ENCODE results near the gene SNX2.
A peak's percentile ranks its signal among the peaks of the same experiment; 100 is the strongest.
"Not testable (repeated sequence)": the region's sequence is repeated elsewhere in the genome, so short reads cannot be mapped to it uniquely, and the experiment has no call there.

SNX2 gene, protein sequence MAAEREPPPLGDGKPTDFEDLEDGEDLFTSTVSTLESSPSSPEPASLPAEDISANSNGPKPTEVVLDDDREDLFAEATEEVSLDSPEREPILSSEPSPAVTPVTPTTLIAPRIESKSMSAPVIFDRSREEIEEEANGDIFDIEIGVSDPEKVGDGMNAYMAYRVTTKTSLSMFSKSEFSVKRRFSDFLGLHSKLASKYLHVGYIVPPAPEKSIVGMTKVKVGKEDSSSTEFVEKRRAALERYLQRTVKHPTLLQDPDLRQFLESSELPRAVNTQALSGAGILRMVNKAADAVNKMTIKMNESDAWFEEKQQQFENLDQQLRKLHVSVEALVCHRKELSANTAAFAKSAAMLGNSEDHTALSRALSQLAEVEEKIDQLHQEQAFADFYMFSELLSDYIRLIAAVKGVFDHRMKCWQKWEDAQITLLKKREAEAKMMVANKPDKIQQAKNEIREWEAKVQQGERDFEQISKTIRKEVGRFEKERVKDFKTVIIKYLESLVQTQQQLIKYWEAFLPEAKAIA

DNA sequence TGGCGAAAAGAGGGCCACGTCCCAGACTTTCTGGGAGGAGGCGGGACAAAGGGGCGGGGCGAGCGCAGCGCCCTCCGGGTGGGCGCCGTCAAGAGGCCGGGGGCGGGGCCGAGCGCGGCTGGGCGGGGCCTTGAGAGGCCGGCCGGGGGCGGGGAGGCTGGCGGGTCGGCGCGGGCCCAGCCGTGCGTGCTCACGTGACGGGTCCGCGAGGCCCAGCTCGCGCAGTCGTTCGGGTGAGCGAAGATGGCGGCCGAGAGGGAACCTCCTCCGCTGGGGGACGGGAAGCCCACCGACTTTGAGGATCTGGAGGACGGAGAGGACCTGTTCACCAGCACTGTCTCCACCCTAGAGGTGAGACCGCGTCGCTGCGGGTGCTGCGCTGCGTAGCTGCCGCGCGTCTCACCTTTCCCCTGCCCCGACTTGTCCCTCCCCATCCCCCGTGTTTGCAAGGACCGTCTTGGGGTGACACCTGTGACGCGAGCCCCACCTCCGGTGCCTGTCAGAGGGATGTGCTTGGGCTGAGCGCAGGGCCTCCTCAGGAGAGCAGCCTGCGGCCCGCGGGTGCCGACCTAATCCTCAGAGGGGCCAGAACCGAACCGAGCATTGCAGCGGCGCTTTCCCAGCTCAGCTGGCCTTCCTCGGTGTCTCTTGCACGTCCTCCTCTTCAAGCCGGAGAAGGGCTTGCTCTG, at the start of gene SNX2:
SNX2 (plus strand) TSS at position 220 of the 689 bp plus-strand sequence; CDS start at position 244, 24 bp downstream.
- DNase-seq (ENCODE audit: low read depth in 2 of 2): peak; percentile 79 to 81

DNA sequence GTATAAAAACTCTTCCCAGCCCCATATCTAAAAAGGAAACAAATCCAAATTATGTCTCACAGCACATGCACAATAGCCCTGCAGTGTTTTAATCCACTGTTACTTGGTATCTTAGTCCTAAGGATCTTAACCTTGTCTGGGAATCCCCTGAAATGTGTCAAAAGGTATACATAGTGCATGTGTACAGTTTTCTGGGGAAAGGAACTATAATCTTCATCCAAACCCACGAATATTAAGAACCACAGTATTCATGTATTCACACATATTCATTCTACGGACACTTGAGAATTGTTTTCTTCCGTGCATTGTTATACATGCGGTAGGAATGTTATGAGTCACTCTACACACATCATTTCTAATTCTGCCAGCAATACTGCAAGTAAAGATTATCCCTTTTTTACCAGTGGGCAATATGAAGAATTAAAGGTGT, 47.8 kb upstream of the SNX2 start:
- DNase-seq (ENCODE audit: low read depth in 2 of 2): no peak

DNA sequence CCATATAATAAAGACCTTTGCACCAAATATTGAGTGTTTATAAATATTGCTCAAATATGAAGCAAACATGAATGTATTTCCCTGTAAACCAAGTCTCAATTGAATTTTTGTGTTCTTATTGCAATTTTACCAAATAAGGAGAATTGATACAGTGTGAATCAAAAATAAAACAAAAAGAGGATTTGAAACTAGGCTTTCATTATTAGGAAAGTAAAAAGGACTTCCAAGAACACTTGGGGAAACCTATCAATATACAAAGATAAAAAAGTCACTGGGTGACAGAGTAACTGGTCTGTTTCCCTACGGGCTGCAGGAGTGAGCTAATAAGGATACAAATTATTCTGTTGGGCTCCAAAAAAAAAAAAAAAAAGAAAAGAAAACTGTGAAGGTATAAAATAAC, 44.8 kb upstream of the SNX2 start:
- DNase-seq (ENCODE audit: low read depth in 2 of 2): no peak

DNA sequence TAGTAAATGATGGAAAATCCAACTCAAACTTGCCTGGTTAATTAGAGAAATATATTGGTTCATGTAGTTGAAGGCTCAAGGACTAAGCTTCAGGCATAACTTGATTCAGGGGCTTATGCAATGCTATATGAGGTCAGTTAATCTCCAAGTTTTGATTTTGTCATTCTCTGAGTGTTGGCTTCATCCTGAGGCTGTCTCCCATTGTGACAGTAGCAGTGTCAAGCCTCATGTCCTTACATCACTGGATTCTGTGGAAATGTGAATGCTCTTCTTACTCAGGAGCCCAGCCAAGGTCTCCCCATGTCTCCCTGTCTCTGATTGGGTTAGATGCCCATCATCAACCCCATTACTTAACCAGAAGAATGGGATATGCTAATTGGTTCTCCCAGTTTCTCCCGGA, 44.4 kb upstream of the SNX2 start:
- no peak for DNase-seq (ENCODE audit: low read depth in 2 of 2)

DNA sequence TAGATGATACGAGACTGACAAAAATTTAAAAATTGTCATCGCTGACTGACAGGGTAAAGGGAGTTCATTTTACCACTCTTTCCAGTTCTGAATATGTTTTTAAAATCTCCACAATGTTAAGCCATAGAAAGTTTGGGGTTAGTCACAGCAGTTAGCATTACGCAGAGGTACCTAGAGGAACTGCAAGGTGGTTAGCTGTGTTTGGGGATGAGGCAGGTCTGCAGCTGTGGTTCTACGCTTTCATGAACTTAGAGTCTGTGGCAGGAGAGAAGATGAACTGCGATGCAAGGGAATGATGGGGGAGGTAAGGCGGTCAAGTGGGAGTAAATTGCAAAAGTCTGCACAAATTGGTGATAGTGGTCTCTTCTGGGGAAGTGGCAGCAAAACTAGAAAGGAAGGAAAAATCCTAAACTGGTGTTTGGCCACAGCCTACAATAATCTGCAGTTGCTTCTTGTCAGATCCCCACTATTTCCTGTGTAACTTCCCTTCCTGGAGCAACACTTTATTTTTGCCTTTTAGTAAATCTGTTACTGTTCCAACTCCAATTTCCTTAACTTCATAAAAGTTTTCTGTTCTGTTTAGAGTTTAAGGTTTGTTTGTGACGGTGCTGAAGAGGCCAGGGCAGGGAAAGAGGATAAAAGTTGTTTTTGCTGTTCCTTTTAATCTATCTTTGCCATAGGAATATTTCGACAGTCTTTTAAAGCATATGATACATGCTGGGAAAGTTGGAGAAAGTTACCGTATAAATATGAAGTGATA, 38.6 kb upstream of the SNX2 start:
- no peak for DNase-seq (ENCODE audit: low read depth in 2 of 2)

DNA sequence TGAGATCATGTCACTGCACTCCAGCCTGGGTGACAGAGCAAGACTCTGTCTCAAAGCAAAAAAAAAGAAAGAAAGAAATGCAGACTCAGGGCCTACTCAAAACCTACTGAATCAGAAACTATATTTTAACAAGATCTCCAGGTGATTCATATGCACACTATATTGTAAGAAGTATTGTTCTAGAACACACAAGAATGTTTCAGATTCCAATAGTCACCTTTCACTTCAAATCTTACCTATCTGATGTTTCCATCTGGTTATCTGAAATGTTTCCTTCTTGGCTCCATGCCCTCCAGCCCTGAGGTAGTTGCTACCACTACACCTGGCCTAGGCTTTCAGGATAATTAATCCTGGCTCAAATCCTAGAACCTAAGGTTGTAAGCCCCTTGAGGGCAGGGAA, 36.8 kb upstream of the SNX2 start:
- no peak for DNase-seq (ENCODE audit: low read depth in 2 of 2)

DNA sequence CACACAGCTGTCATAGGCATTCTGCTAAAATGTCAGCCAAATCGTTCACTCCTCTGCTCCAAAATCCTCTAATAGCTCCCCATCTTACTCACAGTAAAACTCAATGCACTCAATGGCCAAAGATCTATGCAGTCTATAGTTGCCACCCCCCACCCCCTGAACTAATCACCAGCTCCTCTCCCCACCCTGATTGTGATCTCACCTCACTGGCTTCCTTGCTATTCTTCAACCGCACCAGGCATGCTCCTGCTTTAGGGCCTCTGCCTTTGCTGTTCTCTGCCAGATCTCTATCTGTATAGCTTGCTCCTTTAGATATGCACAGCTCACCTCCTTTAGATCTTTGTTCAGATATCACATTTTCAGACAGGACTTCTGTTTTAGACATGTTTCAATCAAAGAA, 33.2 kb upstream of the SNX2 start:
- no peak for DNase-seq (ENCODE audit: low read depth in 2 of 2)

- DNase-seq (ENCODE audit: low read depth in 2 of 2): no peak
Measured at GRCh38 chr5:122743261-122743660, 31.6 kb upstream of the SNX2 start.

DNA sequence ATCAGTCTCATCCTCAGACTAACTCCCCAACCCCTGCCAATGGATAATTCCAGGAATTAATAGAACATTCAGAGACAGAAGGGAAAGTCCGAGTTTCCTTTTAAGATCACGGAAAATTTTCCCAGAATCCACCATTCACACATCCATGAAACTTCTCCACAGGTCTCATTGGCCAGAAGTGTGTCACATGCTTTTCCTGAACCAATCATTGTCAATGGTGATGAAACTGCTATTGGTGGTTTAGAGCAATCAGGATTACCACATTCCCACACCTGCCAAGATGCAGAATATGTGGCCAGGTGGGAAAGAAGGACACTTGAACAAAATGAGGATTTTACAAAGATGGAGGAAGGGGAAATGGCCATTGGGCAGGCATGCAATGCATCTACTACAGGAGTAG, 29.3 kb upstream of the SNX2 start:
- no peak for DNase-seq (ENCODE audit: low read depth in 2 of 2)

DNA sequence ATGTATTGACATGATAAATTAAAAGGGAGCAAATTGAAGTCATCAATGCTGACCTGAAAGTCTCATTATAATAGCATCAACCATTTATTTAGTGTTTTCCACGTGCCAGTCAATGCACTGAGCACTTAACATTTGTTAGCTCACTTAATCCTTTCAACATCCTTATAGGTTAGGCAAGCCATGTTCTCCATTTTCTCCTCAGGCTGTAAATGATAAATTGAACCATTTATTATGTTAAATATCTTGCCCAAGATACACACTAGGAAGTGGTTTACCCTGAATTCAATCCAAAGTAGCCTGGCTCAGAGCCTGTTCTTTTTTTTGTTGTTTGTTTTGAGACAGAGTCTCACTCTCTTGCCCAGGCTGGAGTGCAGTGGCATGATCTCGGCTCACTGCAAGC, 25.0 kb upstream of the SNX2 start:
- DNase-seq (ENCODE audit: low read depth in 2 of 2): no peak

- no peak for DNase-seq (ENCODE audit: low read depth in 2 of 2)
Measured at GRCh38 chr5:122751293-122751782, 23.5 kb upstream of the SNX2 start.

DNA sequence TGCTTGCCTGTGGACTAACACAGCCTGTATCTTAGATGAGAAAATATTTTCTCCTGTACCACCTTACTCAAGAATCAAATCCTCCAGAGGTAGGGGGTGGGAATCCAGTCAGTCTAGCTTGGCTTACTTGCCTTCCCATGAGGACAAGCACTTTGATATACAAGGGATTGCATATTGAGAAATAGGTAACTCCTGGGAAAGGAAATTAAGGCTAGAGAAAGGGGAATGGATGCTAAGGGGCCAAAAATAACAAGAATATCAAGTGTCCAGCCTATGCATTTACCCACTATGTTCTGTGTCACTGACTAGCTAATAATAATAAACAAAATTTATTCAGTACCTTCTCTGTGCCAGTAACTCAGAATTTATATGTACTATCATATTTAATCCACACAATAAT, 21.4 kb upstream of the SNX2 start:
- no peak for DNase-seq (ENCODE audit: low read depth in 2 of 2)

DNA sequence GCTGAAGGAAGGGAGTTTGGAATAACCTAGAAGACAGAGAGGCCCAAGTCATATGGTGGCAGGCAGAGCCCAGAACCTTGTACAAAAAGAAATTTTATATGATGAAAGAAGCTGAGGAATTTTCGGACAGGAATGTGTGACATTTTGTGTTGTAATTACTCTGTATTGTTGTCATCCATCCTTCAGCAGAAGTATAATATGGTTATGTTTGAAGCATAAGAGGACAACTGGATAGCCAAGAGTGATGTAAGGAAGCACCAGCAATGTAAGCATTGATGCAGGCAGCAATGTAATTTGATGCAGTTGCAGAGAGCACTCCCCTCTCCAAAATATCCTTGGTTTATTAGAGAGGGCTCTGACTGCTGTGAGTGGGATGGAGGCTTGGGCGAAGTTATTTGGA, 19.1 kb upstream of the SNX2 start:
- DNase-seq (ENCODE audit: low read depth in 2 of 2): no peak

- no peak for DNase-seq (ENCODE audit: low read depth in 2 of 2)
Measured at GRCh38 chr5:122756264-122756911, 18.5 kb upstream of the SNX2 start.

- DNase-seq (ENCODE audit: low read depth in 2 of 2): no peak
Measured at GRCh38 chr5:122757285-122757684, 17.6 kb upstream of the SNX2 start.

- DNase-seq (ENCODE audit: low read depth in 2 of 2): no peak
Measured at GRCh38 chr5:122759241-122760070, 15.4 kb upstream of the SNX2 start.

GRCh38 chr5:122760236-122760635, 14.6 kb upstream of the SNX2 start:
- DNase-seq (ENCODE audit: low read depth in 2 of 2): no peak

DNA sequence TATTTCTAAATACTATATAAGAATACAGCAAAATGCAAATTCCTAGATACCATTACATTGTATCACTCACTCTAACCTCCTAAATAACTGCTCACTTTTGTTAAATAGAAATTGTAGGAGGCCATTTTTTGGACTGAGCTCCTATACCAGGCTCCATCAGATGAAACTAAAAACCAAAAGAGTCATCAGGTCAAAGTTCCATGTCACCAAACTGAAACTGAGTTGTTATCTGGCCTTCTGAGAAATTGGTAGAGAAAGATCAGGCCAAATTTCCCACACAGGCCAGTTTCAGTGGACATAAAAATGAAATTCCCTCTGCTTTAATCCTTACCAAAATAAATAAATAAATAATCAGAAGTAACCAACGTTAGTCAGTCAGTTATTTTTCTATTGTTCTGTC, 13.8 kb upstream of the SNX2 start:
- DNase-seq (ENCODE audit: low read depth in 2 of 2): no peak

DNA sequence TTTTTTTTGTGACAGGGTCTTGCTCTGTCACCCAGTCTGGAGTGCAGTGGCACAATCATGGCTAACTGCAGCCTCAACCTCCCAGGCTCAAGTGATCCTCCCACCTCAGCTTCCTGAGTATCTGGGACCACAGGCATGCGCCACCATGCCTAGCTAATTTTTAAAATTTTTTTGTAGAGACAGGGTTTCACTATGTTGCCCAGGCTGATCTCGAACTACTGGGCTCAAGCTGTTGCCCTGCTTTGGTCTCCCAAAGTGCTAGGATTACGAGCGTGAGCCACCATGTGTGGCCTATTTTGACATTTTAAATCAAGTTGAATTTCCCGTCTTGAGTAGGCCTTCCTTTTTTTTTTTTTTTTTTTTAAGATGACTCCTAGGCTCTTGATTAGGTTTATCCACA, 13.0 kb upstream of the SNX2 start:
- not testable (repeated sequence) for DNase-seq (ENCODE audit: low read depth in 2 of 2)

DNA sequence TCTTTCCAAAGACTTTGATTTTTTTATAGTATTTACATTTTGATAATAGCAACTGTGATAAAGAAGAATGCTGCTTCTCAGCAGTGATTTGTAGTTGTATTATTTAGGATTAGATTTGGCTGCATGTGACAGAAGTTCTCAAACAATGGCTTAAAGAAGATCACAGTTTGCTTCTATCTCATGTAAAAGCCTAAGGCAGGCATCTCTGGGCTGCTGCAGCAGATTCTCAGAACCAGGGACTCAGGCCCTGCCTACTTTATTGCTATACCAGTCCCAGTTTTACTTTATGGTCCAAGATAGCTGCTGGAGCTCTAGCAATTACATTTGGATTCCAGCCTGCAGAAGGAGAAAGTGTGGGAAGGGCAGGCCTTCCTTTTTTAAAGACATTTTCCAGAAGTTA, 8.8 kb upstream of the SNX2 start:
- DNase-seq (ENCODE audit: low read depth in 2 of 2): no peak

GRCh38 chr5:122770477-122770876, 4.4 kb upstream of the SNX2 start:
- DNase-seq (ENCODE audit: low read depth in 2 of 2): no peak
